A549 (cell line): ENCODE data around the gene CCL7.

ENCODE experiments used
- KDM5A ChIP-seq: fragments of 200-600 bp; sonication (generic); IDR thresholded peaks from 2 replicates; pipeline ENCODE4 v1.6.1; 2016; ENCODE audit warnings: antibody characterized with exemption, mild to moderate bottlenecking
- MAFK ChIP-seq: fragments of 450-650 bp; IDR thresholded peaks from 2 replicates; pipeline ENCODE4 v1.6.1; 2014; ENCODE audit not compliant: partially characterized antibody
- PHF8 ChIP-seq: fragments of 200-600 bp; sonication (generic); IDR thresholded peaks from 2 replicates; pipeline ENCODE4 v1.6.1; 2016; ENCODE audit warnings: low read depth, mild to moderate bottlenecking, antibody characterized with exemption, moderate library complexity, borderline replicate concordance
- POLR2A ChIP-seq: IDR thresholded peaks from 2 replicates; pipeline ENCODE4 v1.6.1; 2012; ENCODE audit warnings: mild to moderate bottlenecking, low read length
- TF ChIP-seq, protein P1 (sequence below): fragments of >200 bp; sonication (Bioruptor Twin); formaldehyde crosslinking; IDR thresholded peaks from 3 replicates; pipeline ENCODE4 v1.5.1; 2016

DNA sequence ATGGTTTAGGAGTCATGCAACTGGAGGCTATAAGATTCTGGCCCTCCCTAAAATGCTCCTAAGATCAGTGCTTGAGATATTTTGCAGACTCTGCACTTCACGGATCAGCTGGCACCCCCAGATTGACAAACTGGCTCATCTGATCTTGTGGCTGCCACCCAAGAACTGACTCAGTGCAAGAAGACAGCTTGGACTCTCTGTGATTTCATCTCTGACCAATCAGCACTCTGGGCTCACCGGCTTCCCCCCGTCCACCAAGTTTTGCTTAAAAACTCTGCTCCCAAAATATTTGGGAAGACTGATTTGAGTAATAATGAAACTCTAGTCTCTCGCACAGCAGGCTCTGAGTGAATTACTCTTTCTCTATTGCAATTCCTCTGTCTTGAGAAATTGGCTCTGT is 41.2 kb upstream of the CCL7 start:
- TF ChIP-seq, protein P1, sequence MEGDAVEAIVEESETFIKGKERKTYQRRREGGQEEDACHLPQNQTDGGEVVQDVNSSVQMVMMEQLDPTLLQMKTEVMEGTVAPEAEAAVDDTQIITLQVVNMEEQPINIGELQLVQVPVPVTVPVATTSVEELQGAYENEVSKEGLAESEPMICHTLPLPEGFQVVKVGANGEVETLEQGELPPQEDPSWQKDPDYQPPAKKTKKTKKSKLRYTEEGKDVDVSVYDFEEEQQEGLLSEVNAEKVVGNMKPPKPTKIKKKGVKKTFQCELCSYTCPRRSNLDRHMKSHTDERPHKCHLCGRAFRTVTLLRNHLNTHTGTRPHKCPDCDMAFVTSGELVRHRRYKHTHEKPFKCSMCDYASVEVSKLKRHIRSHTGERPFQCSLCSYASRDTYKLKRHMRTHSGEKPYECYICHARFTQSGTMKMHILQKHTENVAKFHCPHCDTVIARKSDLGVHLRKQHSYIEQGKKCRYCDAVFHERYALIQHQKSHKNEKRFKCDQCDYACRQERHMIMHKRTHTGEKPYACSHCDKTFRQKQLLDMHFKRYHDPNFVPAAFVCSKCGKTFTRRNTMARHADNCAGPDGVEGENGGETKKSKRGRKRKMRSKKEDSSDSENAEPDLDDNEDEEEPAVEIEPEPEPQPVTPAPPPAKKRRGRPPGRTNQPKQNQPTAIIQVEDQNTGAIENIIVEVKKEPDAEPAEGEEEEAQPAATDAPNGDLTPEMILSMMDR, result no peak
- TF ChIP-seq MAFK (peak; percentile 5), KDM5A (no peak), POLR2A (no peak), PHF8 (no peak)
